ENCODE measurements around the gene CFAP161.

Gene CFAP161

GRCh38 chr15:81107889-81108288 lies 26.2 kb upstream of the CFAP161 start:
- Histone ChIP-seq H3K36me3 (ENCODE audit: control insufficient read depth, insufficient read depth, low read length) (no peaks in the 10 kb centered on the region), H3K27ac (ENCODE audit: low read depth, low read length, severe bottlenecking) (no peak overlapping the region), H3K9me3 (ENCODE audit: control insufficient read depth, low read length) (no peaks in the 10 kb centered on the region), H3K4me3 (ENCODE audit: extremely low read depth, insufficient read depth, low read length, poor library complexity, severe bottlenecking) (no peak overlapping the region), H3K4me1 (ENCODE audit: control insufficient read depth, insufficient read depth, low read length, poor library complexity, severe bottlenecking) (no peaks in the 10 kb centered on the region)
- 92 to 100% methylated on average over 2 to 4 of the region's 4 CpGs for WGBS, 2 experiments (ENCODE audit: insufficient coverage in 2 of 2)

DNA sequence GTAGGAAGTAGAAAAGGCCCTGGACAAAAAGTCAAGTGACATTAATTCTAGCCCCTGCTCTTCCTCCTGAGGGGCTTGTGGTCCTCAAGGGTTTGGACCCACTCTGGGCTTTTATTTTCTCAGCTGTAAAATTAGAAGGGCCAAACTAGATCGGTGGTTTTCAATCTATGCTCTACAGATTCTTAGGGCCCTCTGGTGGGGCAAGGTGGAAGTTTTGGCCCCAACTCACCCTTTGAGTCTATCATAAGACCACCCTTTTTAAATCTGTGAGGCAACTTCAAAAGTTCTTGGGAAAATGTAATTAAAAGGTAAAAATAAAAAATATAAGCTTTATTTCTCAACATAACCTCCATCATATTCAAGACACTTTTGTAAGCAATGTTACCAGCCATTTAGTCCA lies 25.6 kb upstream of the CFAP161 start:
- no peak overlapping the region for H3K4me3 ChIP-seq (ENCODE audit: extremely low read depth, insufficient read depth, low read length, poor library complexity, severe bottlenecking)
- 80% methylated on average over 1 of the region's 1 CpG; no CpG with 5 or more reads in 1 of the 2 experiments for WGBS, 2 experiments (ENCODE audit: insufficient coverage in 2 of 2)
- H3K36me3 ChIP-seq (ENCODE audit: control insufficient read depth, insufficient read depth, low read length), result no peaks in the 10 kb centered on the region
- no peak overlapping the region for H3K27ac ChIP-seq (ENCODE audit: low read depth, low read length, severe bottlenecking)
- no peaks in the 10 kb centered on the region for H3K4me1 ChIP-seq (ENCODE audit: control insufficient read depth, insufficient read depth, low read length, poor library complexity, severe bottlenecking)
- no peaks in the 10 kb centered on the region for H3K9me3 ChIP-seq (ENCODE audit: control insufficient read depth, low read length)

DNA sequence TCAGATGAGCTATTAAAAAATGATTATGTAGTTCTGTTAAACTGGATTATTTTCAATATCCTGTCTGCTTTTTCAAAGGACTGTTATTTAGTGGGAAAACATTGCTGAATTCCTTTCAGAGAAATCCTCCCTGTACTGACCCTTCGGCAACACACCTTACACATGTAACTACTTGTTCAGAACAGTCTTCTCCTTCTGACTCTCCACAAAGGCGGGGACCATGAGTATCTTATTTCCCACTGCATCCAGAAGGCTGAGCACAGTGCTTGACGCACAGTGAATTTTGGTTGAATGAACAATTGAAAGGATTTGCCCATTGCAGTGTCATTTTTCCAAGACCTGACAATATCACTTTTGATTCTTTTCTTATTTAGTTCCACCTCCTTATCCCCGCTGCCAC lies 23.1 kb upstream of the CFAP161 start:
- no peaks in the 10 kb centered on the region for H3K36me3 ChIP-seq (ENCODE audit: control insufficient read depth, insufficient read depth, low read length)
- 80 to 88% methylated on average over 2 to 3 of the region's 4 CpGs for WGBS, 2 experiments (ENCODE audit: insufficient coverage in 2 of 2)
- no peak overlapping the region for H3K27ac ChIP-seq (ENCODE audit: low read depth, low read length, severe bottlenecking)
- H3K4me3 ChIP-seq (ENCODE audit: extremely low read depth, insufficient read depth, low read length, poor library complexity, severe bottlenecking), result no peak overlapping the region
- H3K4me1 ChIP-seq (ENCODE audit: control insufficient read depth, insufficient read depth, low read length, poor library complexity, severe bottlenecking), result no peaks in the 10 kb centered on the region
- no peaks in the 10 kb centered on the region for H3K9me3 ChIP-seq (ENCODE audit: control insufficient read depth, low read length)

DNA sequence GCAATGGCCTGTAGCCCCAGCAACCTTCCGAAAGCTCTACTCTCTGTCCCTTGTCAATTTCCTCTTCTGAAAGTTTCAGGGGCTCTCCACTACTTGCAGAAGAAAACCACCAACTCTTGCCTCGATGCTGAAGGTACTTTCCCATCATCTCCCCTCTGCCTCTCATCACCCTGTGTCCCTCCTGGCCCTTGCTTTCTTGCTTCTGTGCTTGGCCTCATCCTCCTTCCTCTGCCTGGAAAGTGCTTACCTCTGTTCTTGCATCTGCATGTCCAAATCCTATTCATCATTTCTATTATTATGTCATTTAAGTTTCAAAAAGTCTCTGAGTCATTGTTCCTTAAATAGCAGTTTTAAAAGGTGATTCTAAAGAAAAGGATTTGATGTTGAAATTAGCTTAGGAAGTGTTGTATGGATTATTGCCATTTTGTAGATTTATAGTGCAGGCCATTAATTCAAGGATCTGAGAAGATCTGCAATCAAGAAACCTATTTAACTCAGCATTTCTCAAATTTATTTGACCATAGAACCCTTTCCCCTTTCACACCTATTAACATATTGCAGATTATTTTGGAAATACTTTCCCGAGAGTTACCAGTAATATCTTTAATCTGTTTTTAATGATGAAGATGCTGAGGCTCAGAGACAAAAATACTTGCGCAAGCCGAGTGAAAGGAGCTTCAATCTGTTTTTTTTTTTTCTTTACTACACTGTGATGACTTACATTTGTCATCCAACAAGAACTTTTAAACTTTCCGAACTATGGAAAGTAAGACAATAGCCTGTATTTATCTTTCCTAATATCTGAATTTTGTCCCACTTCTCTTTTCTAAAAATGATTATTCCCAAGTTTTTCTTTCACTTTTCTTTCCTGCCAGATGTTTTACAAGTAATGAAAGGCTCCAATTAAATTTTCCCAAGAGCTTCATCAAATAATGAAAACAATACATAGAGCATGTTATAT lies 22.3 kb upstream of the CFAP161 start:
- H3K27ac ChIP-seq (ENCODE audit: low read depth, low read length, severe bottlenecking), result no peak overlapping the region
- WGBS, 2 experiments (ENCODE audit: insufficient coverage in 2 of 2), result 82 to 87% methylated on average over 2 to 5 of the region's 6 CpGs

DNA sequence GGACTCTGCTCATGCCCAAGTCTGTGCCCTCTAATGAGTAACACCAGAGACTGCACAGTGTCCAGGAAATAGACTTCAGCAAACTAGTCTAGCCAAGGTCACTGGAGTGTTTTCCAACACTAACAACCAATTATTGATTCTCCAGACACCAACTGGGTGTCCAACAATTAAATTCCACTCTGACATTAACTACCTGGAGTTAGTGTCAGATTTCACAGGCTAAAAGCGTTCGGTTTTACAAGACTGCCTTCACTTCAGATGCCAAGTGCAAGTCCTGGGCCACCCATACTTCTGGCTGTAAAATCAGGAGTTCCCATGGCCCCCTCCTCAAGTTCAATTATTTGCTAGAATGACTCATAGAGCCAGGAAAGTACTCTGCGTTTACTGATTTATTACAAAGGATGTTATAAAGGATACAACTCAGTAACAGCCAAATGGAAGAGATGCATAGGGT lies 20.8 kb upstream of the CFAP161 start:
- Histone ChIP-seq H3K27ac (ENCODE audit: low read depth, low read length, severe bottlenecking) (no peak overlapping the region), H3K36me3 (ENCODE audit: control insufficient read depth, insufficient read depth, low read length) (no peaks in the 10 kb centered on the region), H3K4me3 (ENCODE audit: extremely low read depth, insufficient read depth, low read length, poor library complexity, severe bottlenecking) (no peak overlapping the region), H3K9me3 (ENCODE audit: control insufficient read depth, low read length) (no peaks in the 10 kb centered on the region), H3K4me1 (ENCODE audit: control insufficient read depth, insufficient read depth, low read length, poor library complexity, severe bottlenecking) (no peaks in the 10 kb centered on the region)
- 91 to 94% methylated on average over 2 to 3 of the region's 3 CpGs for WGBS, 2 experiments (ENCODE audit: insufficient coverage in 2 of 2)

More for the DNA sequence above, 22.3 kb upstream of the CFAP161 start:
- Histone ChIP-seq H3K4me1 (ENCODE audit: control insufficient read depth, insufficient read depth, low read length, poor library complexity, severe bottlenecking) (no peaks in the 10 kb centered on the region), H3K36me3 (ENCODE audit: control insufficient read depth, insufficient read depth, low read length) (no peaks in the 10 kb centered on the region), H3K9me3 (ENCODE audit: control insufficient read depth, low read length) (no peaks in the 10 kb centered on the region), H3K4me3 (ENCODE audit: extremely low read depth, insufficient read depth, low read length, poor library complexity, severe bottlenecking) (no peak overlapping the region)

DNA sequence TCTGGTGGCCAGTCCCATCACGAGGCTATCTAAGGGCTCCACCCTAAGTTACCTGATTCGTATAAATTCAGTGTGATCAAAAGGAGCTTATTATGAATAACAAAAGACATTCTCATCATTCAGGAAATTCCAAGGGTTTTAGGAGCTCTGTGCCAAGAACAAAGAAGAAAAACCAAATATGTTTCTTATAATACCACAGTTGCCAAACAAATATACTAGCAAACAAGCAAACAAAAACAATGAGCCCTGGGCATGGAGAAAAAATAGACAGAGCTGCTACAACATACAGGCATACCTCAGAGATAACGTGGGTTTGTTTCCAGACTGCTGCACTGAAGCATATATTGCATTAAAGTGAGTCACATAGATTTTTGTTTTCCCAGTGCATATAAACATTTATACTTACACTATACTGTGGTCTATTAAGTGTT lies 20.2 kb upstream of the CFAP161 start:
- no CpG with 5 or more reads among the region's 3 CpGs for WGBS, 2 experiments (ENCODE audit: insufficient coverage in 2 of 2)
- no peaks in the 10 kb centered on the region for H3K36me3 ChIP-seq (ENCODE audit: control insufficient read depth, insufficient read depth, low read length)
- H3K9me3 ChIP-seq (ENCODE audit: control insufficient read depth, low read length), result no peaks in the 10 kb centered on the region
- no peak overlapping the region for H3K27ac ChIP-seq (ENCODE audit: low read depth, low read length, severe bottlenecking)
- H3K4me3 ChIP-seq (ENCODE audit: extremely low read depth, insufficient read depth, low read length, poor library complexity, severe bottlenecking), result no peak overlapping the region
- H3K4me1 ChIP-seq (ENCODE audit: control insufficient read depth, insufficient read depth, low read length, poor library complexity, severe bottlenecking), result no peaks in the 10 kb centered on the region

DNA sequence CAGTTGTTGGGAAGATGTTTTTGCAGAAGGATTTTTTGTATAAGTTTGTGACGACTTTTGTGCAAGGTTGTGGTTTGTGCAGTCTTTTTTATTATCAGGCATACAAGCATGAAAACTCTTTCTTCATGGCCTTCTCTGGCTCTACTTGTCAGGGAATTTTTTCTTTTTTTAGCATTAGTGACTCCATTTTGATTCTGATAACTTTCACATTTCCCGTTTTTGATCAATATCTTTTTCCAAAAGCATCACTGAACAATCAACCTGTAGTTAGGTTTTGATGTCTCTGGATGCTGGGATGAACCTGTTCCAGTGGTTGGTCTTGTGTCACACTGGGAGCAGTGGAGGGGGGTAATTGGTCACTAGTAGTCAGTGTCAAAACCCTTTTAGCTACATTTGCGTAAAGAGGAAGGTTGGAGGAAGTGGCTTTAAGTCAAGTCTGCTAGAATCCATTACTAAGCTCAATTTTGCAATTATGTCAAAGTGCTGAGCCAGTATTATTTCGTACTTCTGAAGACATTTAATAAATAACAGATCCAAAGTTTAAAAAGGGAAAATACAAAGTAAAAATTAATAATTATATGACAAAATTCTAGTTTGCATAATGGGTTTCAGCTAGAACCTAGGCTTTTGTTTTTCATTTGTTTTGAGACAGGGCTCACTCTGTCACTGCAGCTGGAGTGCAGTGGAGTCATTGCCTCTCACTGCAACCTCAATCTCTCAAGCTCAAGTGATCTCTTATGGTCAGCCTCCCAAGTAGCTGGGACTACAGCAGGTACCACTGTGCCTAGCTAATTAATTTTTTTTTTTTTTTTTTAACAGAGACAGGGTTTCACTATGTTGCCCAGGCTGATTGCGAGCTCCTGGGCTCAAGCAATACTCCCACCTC lies 18.8 kb upstream of the CFAP161 start:
- Histone ChIP-seq H3K36me3 (ENCODE audit: control insufficient read depth, insufficient read depth, low read length) (no peaks in the 10 kb centered on the region), H3K4me3 (ENCODE audit: extremely low read depth, insufficient read depth, low read length, poor library complexity, severe bottlenecking) (no peak overlapping the region), H3K27ac (ENCODE audit: low read depth, low read length, severe bottlenecking) (no peak overlapping the region), H3K9me3 (ENCODE audit: control insufficient read depth, low read length) (no peaks in the 10 kb centered on the region), H3K4me1 (ENCODE audit: control insufficient read depth, insufficient read depth, low read length, poor library complexity, severe bottlenecking) (no peaks in the 10 kb centered on the region)
- WGBS, 2 experiments (ENCODE audit: insufficient coverage in 2 of 2), result 100% methylated on average over 1 of the region's 5 CpGs; no CpG with 5 or more reads in 1 of the 2 experiments

GRCh38 chr15:81117136-81117535 lies 16.9 kb upstream of the CFAP161 start:
- H3K27ac ChIP-seq (ENCODE audit: low read depth, low read length, severe bottlenecking), result no peak overlapping the region
- no peak overlapping the region for H3K4me3 ChIP-seq (ENCODE audit: extremely low read depth, insufficient read depth, low read length, poor library complexity, severe bottlenecking)
- no peaks in the 10 kb centered on the region for H3K9me3 ChIP-seq (ENCODE audit: control insufficient read depth, low read length)
- no peaks in the 10 kb centered on the region for H3K4me1 ChIP-seq (ENCODE audit: control insufficient read depth, insufficient read depth, low read length, poor library complexity, severe bottlenecking)
- no CpG with 5 or more reads among the region's 3 CpGs for WGBS, 2 experiments (ENCODE audit: insufficient coverage in 2 of 2)
- H3K36me3 ChIP-seq (ENCODE audit: control insufficient read depth, insufficient read depth, low read length), result no peaks in the 10 kb centered on the region

DNA sequence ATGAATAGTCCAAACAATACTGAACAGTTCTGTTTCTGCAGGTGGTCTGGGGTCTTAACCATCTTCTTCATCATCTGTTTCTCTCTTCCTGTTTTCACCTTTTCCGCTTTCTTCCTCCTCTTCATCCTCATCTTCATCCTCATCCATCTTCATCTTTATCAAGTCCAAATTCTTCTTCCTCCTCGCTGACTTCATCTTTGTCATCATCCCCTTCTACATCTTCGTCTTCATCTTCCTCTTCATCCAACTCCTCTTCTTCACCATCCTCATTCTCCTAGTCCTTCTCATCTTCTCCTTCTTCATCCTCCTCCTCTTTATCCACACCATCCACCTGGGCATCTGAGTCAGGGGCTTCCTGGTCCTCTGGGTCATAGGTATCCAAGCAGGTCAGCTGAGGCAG lies 16.5 kb upstream of the CFAP161 start:
- 96 to 97% methylated on average over 3 of the region's 3 CpGs for WGBS, 2 experiments (ENCODE audit: insufficient coverage in 2 of 2)
- no peaks in the 10 kb centered on the region for H3K36me3 ChIP-seq (ENCODE audit: control insufficient read depth, insufficient read depth, low read length)
- H3K9me3 ChIP-seq (ENCODE audit: control insufficient read depth, low read length), result no peaks in the 10 kb centered on the region
- no peaks in the 10 kb centered on the region for H3K4me1 ChIP-seq (ENCODE audit: control insufficient read depth, insufficient read depth, low read length, poor library complexity, severe bottlenecking)
- no peak overlapping the region for H3K4me3 ChIP-seq (ENCODE audit: extremely low read depth, insufficient read depth, low read length, poor library complexity, severe bottlenecking)
- no peak overlapping the region for H3K27ac ChIP-seq (ENCODE audit: low read depth, low read length, severe bottlenecking)

DNA sequence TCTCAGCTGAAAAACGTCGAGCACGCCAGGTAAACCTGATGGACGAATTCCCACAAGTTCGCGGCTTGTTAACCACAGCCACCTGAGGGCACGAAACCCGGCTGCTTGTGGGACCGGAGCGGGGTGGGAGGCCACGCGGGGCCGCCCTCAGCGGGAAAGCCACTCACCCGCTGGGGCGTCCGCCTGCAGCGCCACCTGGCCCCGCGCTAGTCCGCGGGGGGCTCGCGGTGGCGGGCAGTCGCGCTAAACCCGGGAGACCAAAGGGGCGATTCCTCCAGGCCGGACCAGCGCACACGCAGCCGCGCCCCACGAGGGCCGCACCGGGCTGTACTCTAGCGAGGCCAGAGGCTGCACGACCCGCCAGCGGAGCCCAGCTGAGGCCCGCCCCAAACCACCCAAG lies 15.7 kb upstream of the CFAP161 start:
- Histone ChIP-seq H3K4me1 (ENCODE audit: control insufficient read depth, insufficient read depth, low read length, poor library complexity, severe bottlenecking) (no peaks in the 10 kb centered on the region), H3K9me3 (ENCODE audit: control insufficient read depth, low read length) (no peaks in the 10 kb centered on the region), H3K27ac (ENCODE audit: low read depth, low read length, severe bottlenecking) (no peak overlapping the region), H3K36me3 (ENCODE audit: control insufficient read depth, insufficient read depth, low read length) (no peaks in the 10 kb centered on the region), H3K4me3 (ENCODE audit: extremely low read depth, insufficient read depth, low read length, poor library complexity, severe bottlenecking) (no peak overlapping the region)
- WGBS, 2 experiments (ENCODE audit: insufficient coverage in 2 of 2), result 54 to 80% methylated on average over 30 to 38 of the region's 42 CpGs
